ENCODE data around the gene SCNN1G.

Gene SCNN1G

DNA sequence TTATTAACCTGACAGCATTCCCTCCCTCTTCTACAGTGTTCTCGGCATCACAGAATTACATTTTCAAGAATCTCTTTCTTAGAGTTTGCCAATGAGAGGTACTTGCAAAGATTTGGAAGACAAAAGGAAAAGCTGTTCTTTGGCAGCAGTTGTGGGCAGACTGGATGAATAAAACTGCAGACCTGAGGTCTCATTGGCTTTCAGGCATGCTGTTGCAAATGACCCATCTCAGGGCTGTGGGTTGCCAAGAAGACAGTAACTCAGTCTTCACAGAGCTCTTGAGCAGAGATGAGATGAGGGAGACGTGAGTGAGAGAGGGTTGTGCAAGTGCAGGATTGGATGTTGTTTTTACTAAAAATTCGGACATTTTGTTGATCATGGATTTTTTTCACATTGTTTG is 22.0 kb upstream of the SCNN1G start:
- no peak for DNase-seq (ENCODE audit: low read depth)
- TF ChIP-seq, protein P1, sequence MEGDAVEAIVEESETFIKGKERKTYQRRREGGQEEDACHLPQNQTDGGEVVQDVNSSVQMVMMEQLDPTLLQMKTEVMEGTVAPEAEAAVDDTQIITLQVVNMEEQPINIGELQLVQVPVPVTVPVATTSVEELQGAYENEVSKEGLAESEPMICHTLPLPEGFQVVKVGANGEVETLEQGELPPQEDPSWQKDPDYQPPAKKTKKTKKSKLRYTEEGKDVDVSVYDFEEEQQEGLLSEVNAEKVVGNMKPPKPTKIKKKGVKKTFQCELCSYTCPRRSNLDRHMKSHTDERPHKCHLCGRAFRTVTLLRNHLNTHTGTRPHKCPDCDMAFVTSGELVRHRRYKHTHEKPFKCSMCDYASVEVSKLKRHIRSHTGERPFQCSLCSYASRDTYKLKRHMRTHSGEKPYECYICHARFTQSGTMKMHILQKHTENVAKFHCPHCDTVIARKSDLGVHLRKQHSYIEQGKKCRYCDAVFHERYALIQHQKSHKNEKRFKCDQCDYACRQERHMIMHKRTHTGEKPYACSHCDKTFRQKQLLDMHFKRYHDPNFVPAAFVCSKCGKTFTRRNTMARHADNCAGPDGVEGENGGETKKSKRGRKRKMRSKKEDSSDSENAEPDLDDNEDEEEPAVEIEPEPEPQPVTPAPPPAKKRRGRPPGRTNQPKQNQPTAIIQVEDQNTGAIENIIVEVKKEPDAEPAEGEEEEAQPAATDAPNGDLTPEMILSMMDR (IDR thresholded peaks at IDR 0.05; ENCODE audit: control insufficient read depth, insufficient read depth, low read depth, low read length, missing control alignments) = no peak
- H3K4me3 ChIP-seq (ENCODE audit: control insufficient read depth, low read depth, low read length) = no peak overlapping the region

DNA sequence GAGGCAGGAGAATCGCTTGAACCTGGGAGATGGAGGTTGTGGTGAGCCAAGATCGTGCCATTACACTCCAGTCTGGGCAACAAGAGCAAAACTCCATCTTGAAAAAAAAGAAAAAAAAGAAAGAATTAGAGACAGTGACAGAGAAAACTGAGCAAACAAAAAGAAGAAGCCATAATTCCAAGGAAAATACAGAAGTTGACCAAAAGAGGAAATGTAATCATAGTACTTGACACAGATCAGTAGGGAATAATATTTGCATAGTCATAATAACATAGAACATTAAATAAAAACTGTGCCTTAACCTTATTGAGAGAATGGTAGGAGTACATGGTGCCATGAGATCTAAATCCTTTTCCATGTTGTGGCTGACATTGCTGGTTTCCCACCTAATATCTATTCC is 18.6 kb upstream of the SCNN1G start:
- TF ChIP-seq, protein P1 (IDR thresholded peaks at IDR 0.05; ENCODE audit: control insufficient read depth, insufficient read depth, low read depth, low read length, missing control alignments) = no peak
- DNase-seq (ENCODE audit: low read depth) = no peak
- H3K4me3 ChIP-seq (ENCODE audit: control insufficient read depth, low read depth, low read length) = no peak overlapping the region

DNA sequence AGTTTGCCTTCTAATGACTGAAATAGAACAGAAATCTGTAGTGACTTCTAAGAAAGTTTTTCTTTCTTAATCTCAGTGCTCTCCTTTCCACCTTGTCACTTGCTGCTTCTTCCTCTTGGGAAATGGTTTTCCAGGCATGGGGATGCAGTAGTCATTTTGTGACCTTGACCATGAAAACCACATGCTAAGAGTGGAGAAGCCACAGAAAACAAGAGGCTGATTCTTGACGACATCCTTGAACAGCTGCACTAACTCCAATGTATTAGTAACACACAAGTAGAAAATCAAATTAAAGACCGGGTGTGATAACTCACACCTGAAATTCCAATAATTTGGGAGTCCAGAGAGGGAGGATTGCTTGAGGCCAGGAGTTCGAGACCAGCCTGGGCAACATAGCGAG is 17.8 kb upstream of the SCNN1G start:
- TF ChIP-seq, protein P1 (IDR thresholded peaks at IDR 0.05; ENCODE audit: control insufficient read depth, insufficient read depth, low read depth, low read length, missing control alignments) = no peak
- no peak for DNase-seq (ENCODE audit: low read depth)
- H3K4me3 ChIP-seq (ENCODE audit: control insufficient read depth, low read depth, low read length) = no peak overlapping the region

DNA sequence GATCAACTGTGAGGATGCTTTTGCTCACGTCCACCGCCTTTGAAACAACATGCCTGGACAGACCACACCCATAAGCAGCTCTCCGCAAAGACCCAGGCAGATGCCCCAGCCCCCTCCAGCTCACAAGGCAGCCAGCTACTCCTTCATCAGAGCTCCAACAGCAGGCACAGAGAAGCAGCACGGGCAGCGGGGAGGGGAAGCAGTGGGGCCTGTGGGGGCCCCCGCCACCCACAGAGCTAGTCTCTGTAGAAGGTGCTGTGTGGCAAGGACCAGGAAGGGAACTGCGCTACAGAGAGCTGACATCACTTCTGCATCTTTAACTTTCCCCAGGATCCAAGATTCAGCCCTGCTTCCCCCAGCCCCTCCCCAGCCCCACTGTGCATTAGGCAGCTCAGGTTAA is 10.0 kb upstream of the SCNN1G start:
- H3K4me3 ChIP-seq (ENCODE audit: control insufficient read depth, low read depth, low read length) = no peak overlapping the region
- no peak for DNase-seq (ENCODE audit: low read depth)
- TF ChIP-seq, protein P1 (IDR thresholded peaks at IDR 0.05; ENCODE audit: control insufficient read depth, insufficient read depth, low read depth, low read length, missing control alignments) = no peak

DNA sequence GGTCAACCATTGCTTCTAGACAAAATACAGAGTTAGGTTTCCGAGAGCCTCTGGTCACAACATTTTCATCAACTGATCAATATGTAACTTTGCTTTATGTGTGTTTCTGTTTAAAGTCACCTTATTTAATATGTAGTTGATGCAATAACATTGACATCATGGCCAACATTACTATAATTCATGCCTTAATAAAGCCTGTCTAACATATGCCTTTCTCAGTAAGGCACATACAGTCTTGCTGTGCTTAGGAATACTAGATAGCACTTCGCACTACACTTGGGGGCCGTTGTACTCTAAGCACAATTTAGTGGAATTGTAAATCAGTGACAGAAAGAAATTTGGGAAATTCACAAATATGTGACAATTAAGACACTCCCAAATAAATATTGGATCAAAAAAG is 9.6 kb upstream of the SCNN1G start:
- H3K4me3 ChIP-seq (ENCODE audit: control insufficient read depth, low read depth, low read length) = no peak overlapping the region
- no peak for DNase-seq (ENCODE audit: low read depth)
- TF ChIP-seq, protein P1 (IDR thresholded peaks at IDR 0.05; ENCODE audit: control insufficient read depth, insufficient read depth, low read depth, low read length, missing control alignments) = no peak

DNA sequence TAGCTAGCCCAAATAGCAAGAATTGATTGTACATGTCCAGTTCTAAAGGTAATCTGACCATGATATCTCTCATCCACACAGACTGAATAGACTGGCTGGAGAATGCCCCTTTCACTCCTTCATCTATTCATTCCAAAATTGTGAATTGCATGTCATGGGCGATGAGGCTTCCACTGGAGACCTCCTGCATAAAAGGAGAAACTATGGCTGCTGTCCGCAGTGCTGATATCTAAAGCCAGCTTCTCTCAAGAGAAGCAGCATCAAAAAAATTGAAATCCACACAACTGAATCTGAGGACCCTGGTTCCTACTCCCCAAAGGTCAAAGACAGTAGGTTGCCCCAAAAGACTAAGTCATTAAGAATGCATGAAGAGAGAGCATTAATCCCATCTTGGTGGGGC is 7.9 kb upstream of the SCNN1G start:
- no peak for DNase-seq (ENCODE audit: low read depth)

More for the DNA sequence above, 7.9 kb upstream of the SCNN1G start:
- TF ChIP-seq, protein P1 (IDR thresholded peaks at IDR 0.05; ENCODE audit: control insufficient read depth, insufficient read depth, low read depth, low read length, missing control alignments) = no peak
- H3K4me3 ChIP-seq (ENCODE audit: control insufficient read depth, low read depth, low read length) = no peak overlapping the region
